Midbrain (tissue), 1 donor: ENCODE data around the gene PAN3.
A peak's percentile ranks its signal among the peaks of the same experiment; 100 is the strongest.

Source experiments
- DNase-seq: peaks from one replicate; lab custom pipeline; 2025; lab: John Stamatoyannopoulos, UW

PAN3 gene

GRCh38 chr13:28301839-28302238 is 163.5 kb downstream of the PAN3 start:
- DNase-seq: no peak

- DNase-seq: no peak
Measured at GRCh38 chr13:28306325-28306724, 168.0 kb downstream of the PAN3 start.

GRCh38 chr13:28313579-28313978 is 175.2 kb downstream of the PAN3 start:
- DNase-seq: no peak

- no peak for DNase-seq
Measured at GRCh38 chr13:28314879-28315278, 176.5 kb downstream of the PAN3 start.

GRCh38 chr13:28316129-28316528 is 177.8 kb downstream of the PAN3 start:
- DNase-seq: no peak

GRCh38 chr13:28316836-28317235 is 178.5 kb downstream of the PAN3 start:
- DNase-seq: no peak

- DNase-seq: no peak
Measured at GRCh38 chr13:28318496-28318895, 180.2 kb downstream of the PAN3 start.

GRCh38 chr13:28319528-28319927 is 181.2 kb downstream of the PAN3 start:
- DNase-seq: no peak

- DNase-seq: no peak
Measured at GRCh38 chr13:28320209-28320608, 181.9 kb downstream of the PAN3 start.

- DNase-seq: no peak
Measured at GRCh38 chr13:28320884-28321574, 182.7 kb downstream of the PAN3 start.

- no peak for DNase-seq
Measured at GRCh38 chr13:28321756-28322155, 183.4 kb downstream of the PAN3 start.

- DNase-seq: no peak
Measured at GRCh38 chr13:28322256-28322905, 184.0 kb downstream of the PAN3 start.

- DNase-seq: peak; percentile 4
Measured at GRCh38 chr13:28324181-28324789, 185.9 kb downstream of the PAN3 start.

- DNase-seq: no peak
Measured at GRCh38 chr13:28325022-28325421, 186.7 kb downstream of the PAN3 start.

- no peak for DNase-seq
Measured at GRCh38 chr13:28326056-28326455, 187.7 kb downstream of the PAN3 start.

- DNase-seq: no peak
Measured at GRCh38 chr13:28327373-28328270, 189.3 kb downstream of the PAN3 start.

- no peak for DNase-seq
Measured at GRCh38 chr13:28328271-28328607, 189.9 kb downstream of the PAN3 start.

GRCh38 chr13:28329395-28330158 is 191.2 kb downstream of the PAN3 start:
- DNase-seq: no peak

- no peak for DNase-seq
Measured at GRCh38 chr13:28333204-28333881, 195.0 kb downstream of the PAN3 start.

- DNase-seq: no peak
Measured at GRCh38 chr13:28336193-28336657, 197.9 kb downstream of the PAN3 start.
